Measurements from ENCODE around the gene RHNO1.

Gene RHNO1

GRCh38 chr12:2930865-2931264, 53.8 kb downstream of the RHNO1 start:
- H3K9me2 ChIP-seq (replicated peaks; ENCODE audit: insufficient read depth, low read length): no peaks in the 10 kb centered on the region
- H2AFZ ChIP-seq (ENCODE audit: low read depth, low read length, severe bottlenecking): no peak overlapping the region
- no peak overlapping the region for H3K4me3 ChIP-seq (ENCODE audit: insufficient read depth, low read length, poor library complexity, severe bottlenecking)
- H4K20me1 ChIP-seq (ENCODE audit: low read depth, low read length): no peaks in the 10 kb centered on the region
- no peaks in the 10 kb centered on the region for H3K9me3 ChIP-seq (ENCODE audit: insufficient read depth, low read length)
- H3K4me2 ChIP-seq (ENCODE audit: low read depth, low read length, poor library complexity, severe bottlenecking): no peak overlapping the region
- H3K36me3 ChIP-seq (ENCODE audit: low read length): no peaks in the 10 kb centered on the region
- TF ChIP-seq CTCF (IDR thresholded peaks at IDR 0.05; ENCODE audit: insufficient read depth, low read length, poor library complexity, severe bottlenecking) (no peak), EZH2phosphoT487 (conservative IDR thresholded peaks at IDR 0.05; ENCODE audit: low read length) (no peak)
- H3K27me3 ChIP-seq (ENCODE audit: low read length): no peaks in the 10 kb centered on the region
- no peak overlapping the region for H3K27ac ChIP-seq (ENCODE audit: low read depth, low read length)
- no peaks in the 10 kb centered on the region for H3F3A ChIP-seq (ENCODE audit: insufficient read depth)
- H3K9ac ChIP-seq (ENCODE audit: low read length): no peak overlapping the region
- no peaks in the 10 kb centered on the region for H3K79me2 ChIP-seq (ENCODE audit: insufficient read depth, low read length)

GRCh38 chr12:2933586-2933985, 56.6 kb downstream of the RHNO1 start:
- Histone ChIP-seq H3K27me3 (ENCODE audit: low read length) (no peaks in the 10 kb centered on the region), H3F3A (ENCODE audit: insufficient read depth) (no peaks in the 10 kb centered on the region), H3K27ac (ENCODE audit: low read depth, low read length) (no peak overlapping the region), H2AFZ (ENCODE audit: low read depth, low read length, severe bottlenecking) (no peak overlapping the region), H4K20me1 (ENCODE audit: low read depth, low read length) (no peaks in the 10 kb centered on the region), H3K79me2 (ENCODE audit: insufficient read depth, low read length) (no peaks in the 10 kb centered on the region), H3K4me2 (ENCODE audit: low read depth, low read length, poor library complexity, severe bottlenecking) (no peak overlapping the region), H3K36me3 (ENCODE audit: low read length) (no peaks in the 10 kb centered on the region), H3K9ac (ENCODE audit: low read length) (no peak overlapping the region), H3K9me3 (ENCODE audit: insufficient read depth, low read length) (no peaks in the 10 kb centered on the region), H3K9me2 (replicated peaks; ENCODE audit: insufficient read depth, low read length) (no peaks in the 10 kb centered on the region), H3K4me3 (ENCODE audit: insufficient read depth, low read length, poor library complexity, severe bottlenecking) (no peak overlapping the region)
- TF ChIP-seq CTCF (IDR thresholded peaks at IDR 0.05; ENCODE audit: insufficient read depth, low read length, poor library complexity, severe bottlenecking) (no peak), EZH2phosphoT487 (conservative IDR thresholded peaks at IDR 0.05; ENCODE audit: low read length) (no peak)

- Histone ChIP-seq H3K36me3 (ENCODE audit: low read length) (no peaks in the 10 kb centered on the region), H3K9me3 (ENCODE audit: insufficient read depth, low read length) (no peaks in the 10 kb centered on the region), H3K27ac (ENCODE audit: low read depth, low read length) (no peak overlapping the region)
These were observed 57.3 kb downstream of the RHNO1 start for GRCh38 chr12:2934371-2934770.

More at GRCh38 chr12:2934371-2934770, 57.3 kb downstream of the RHNO1 start:
- H3K4me3 ChIP-seq (ENCODE audit: insufficient read depth, low read length, poor library complexity, severe bottlenecking): no peak overlapping the region
- no peaks in the 10 kb centered on the region for H3K79me2 ChIP-seq (ENCODE audit: insufficient read depth, low read length)
- no peaks in the 10 kb centered on the region for H3F3A ChIP-seq (ENCODE audit: insufficient read depth)
- H2AFZ ChIP-seq (ENCODE audit: low read depth, low read length, severe bottlenecking): no peak overlapping the region
- TF ChIP-seq EZH2phosphoT487 (conservative IDR thresholded peaks at IDR 0.05; ENCODE audit: low read length) (no peak), CTCF (IDR thresholded peaks at IDR 0.05; ENCODE audit: insufficient read depth, low read length, poor library complexity, severe bottlenecking) (no peak)
- no peaks in the 10 kb centered on the region for H4K20me1 ChIP-seq (ENCODE audit: low read depth, low read length)
- no peaks in the 10 kb centered on the region for H3K9me2 ChIP-seq (replicated peaks; ENCODE audit: insufficient read depth, low read length)
- no peaks in the 10 kb centered on the region for H3K27me3 ChIP-seq (ENCODE audit: low read length)
- H3K9ac ChIP-seq (ENCODE audit: low read length): no peak overlapping the region
- H3K4me2 ChIP-seq (ENCODE audit: low read depth, low read length, poor library complexity, severe bottlenecking): no peak overlapping the region

All from SU-DHL-6 (cell line).